Transverse colon (tissue), 4 donors: ENCODE results near the gene FLT4. TPM values are rescaled to one million over a fixed set of nuclear protein-coding genes. Genes with fewer than 3 reads are reported as not detected.

Experiments
- DNase-seq: peaks from one replicate; pipeline ENCODE4 v3.0.0-alpha.2; 2019
- H3K27ac ChIP-seq, 4 donors: fragments of 200-600 bp; sonication (generic); 2 replicates each; pipeline ENCODE4 v1.5.1; 2016 to 2018; ENCODE audit warnings: inconsistent platforms in 4 of 4
- H3K27me3 ChIP-seq: fragments of 200-600 bp; sonication (generic); 2 replicates; pipeline ENCODE4 v1.5.1; 2017; ENCODE audit warnings: inconsistent platforms
- H3K36me3 ChIP-seq, 4 donors: fragments of 200-600 bp; sonication (generic); 2 replicates each; pipeline ENCODE4 v1.5.1; 2017 to 2019; ENCODE audit warnings: inconsistent platforms in 4 of 4
- H3K4me1 ChIP-seq, 4 donors: fragments of 200-600 bp; sonication (generic); 2 replicates each; pipeline ENCODE4 v1.5.1; 2017 to 2020; ENCODE audit warnings: inconsistent platforms in 4 of 4
- H3K4me3 ChIP-seq, 4 donors: fragments of 200-600 bp; sonication (generic); 1 replicate in 1 of 4; 2 replicates in 3 of 4; pipeline versions ENCODE4 v1.5.1 to v1.6.1; 2017 to 2019; ENCODE audit warnings: inconsistent platforms in 4 of 4
- H3K9me3 ChIP-seq, 2 donors: fragments of 200-600 bp; sonication (generic); 2 replicates each; pipeline ENCODE4 v1.5.1; 2017 to 2019; ENCODE audit warnings: inconsistent platforms in 2 of 2
- EP300 ChIP-seq: sonication (generic); formaldehyde crosslinking; IDR thresholded peaks from one replicate; pipeline ENCODE4 v1.6.1; 2017; ENCODE audit warnings: antibody characterized with exemption, low read depth
- POLR2A ChIP-seq: fragments of 450-650 bp; IDR thresholded peaks from one replicate; pipeline ENCODE4 v1.6.1; 2016; ENCODE audit warnings: antibody characterized with exemption, mild to moderate bottlenecking, moderate library complexity
- POLR2AphosphoS5 ChIP-seq, 3 donors: sonication (generic); formaldehyde crosslinking; IDR thresholded peaks; one replicate each; pipeline ENCODE4 v1.6.1; 2016; ENCODE audit warnings: antibody characterized with exemption in 3 of 3
- WGBS, 2 donors: methylation state at CpG; one replicate each; pipeline ENCODE4 v1.1.5; 2018; ENCODE audit warnings: low coverage in 1 of 2; 5-methylcytosine and 5-hydroxymethylcytosine counted together
- in situ Hi-C, 4 donors: fragments of 200-750 bp; cut with MboI; loops; one replicate each; pipeline versions ENCODE4 v1.15.0 to v1.15.1; 2017; ENCODE audit warnings: low sequenced_read_pairs in 3 of 4, low pct_ligation_motif_present in 1 of 4, low pct_unique_long_range_greater_than_20kb in 1 of 4
- intact Hi-C: fragments of 100-400 bp; cut with DNase I; formaldehyde crosslinking; loops from one replicate; pipeline ENCODE4 v1.15.1; 2023; ENCODE audit warnings: low total_unique reads
- total RNA-seq, 4 donors: library from RNA; depleted of rRNA; stranded (reverse); fragments of >200 nt; gene quantifications; one replicate each; pipeline ENCODE4 v1.1.0, GENCODE V29; 2016
- TF ChIP-seq, protein P1 (sequence below), 5 experiments: fragments of 200-600 bp in 3 of 5; fragments of 450-650 bp in 2 of 5; sonication (generic) in 3 of 5; IDR thresholded peaks; 1 replicate in 2 of 5; 2 replicates in 3 of 5; pipeline ENCODE4 v1.5.1; 2016 to 2017; ENCODE audit warnings: antibody characterized with exemption in 5 of 5, inconsistent platforms in 3 of 5, mild to moderate bottlenecking in 2 of 5, moderate library complexity in 1 of 5

FLT4 gene
- total RNA-seq, 4 donors from 2014 or later = 1.8 to 16.1 (median 4.0) TPM

- no peaks in the 10 kb centered on the region for H3K4me1 ChIP-seq
- intact Hi-C loops = no loop called here
- WGBS, 2 donors = 84% methylated on average over 14 of the region's 16 CpGs; no CpG with 5 or more reads in 1 of the 2 donors
- in situ Hi-C loops = no loop called here
- no peak overlapping the region for H3K27ac ChIP-seq
- no peaks in the 10 kb centered on the region for H3K27me3 ChIP-seq
- no peaks in the 10 kb centered on the region for H3K9me3 ChIP-seq
- H3K4me3 ChIP-seq = no peak overlapping the region
- no peaks in the 10 kb centered on the region for H3K36me3 ChIP-seq
- TF ChIP-seq POLR2A (no peak), EP300 (no peak), POLR2AphosphoS5 (IDR thresholded peaks at IDR 0.05) (no peak)
- TF ChIP-seq, protein P1, sequence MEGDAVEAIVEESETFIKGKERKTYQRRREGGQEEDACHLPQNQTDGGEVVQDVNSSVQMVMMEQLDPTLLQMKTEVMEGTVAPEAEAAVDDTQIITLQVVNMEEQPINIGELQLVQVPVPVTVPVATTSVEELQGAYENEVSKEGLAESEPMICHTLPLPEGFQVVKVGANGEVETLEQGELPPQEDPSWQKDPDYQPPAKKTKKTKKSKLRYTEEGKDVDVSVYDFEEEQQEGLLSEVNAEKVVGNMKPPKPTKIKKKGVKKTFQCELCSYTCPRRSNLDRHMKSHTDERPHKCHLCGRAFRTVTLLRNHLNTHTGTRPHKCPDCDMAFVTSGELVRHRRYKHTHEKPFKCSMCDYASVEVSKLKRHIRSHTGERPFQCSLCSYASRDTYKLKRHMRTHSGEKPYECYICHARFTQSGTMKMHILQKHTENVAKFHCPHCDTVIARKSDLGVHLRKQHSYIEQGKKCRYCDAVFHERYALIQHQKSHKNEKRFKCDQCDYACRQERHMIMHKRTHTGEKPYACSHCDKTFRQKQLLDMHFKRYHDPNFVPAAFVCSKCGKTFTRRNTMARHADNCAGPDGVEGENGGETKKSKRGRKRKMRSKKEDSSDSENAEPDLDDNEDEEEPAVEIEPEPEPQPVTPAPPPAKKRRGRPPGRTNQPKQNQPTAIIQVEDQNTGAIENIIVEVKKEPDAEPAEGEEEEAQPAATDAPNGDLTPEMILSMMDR (IDR thresholded peaks at IDR 0.05) = no peak
- DNase-seq = no peak
Observed at GRCh38 chr5:180598797-180599589, 50.4 kb downstream of the FLT4 start.

DNA sequence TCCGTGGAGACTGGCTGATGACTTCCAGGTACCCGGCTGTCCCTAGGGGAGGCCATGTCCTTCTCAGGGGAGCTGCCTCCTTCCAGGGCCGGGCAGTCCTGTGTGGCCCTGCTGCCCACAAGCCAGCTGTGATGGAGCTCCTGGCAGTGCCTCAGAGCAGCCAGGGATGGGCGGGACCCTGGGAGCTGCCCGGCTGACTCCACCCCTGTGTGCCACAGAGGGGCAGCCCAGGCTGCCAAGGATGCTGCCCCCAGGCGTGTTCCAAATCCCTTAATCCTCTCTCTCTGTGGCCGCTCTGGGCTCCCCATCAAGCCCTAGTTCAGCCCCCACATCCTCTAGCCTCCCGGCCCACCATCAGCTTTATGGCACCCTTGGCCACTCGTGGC lies 51.1 kb downstream of the FLT4 start:
- Histone ChIP-seq H3K27me3 (peaks cover 6% of the 10 kb centered on the region), H3K4me1 (no peaks in the 10 kb centered on the region), H3K27ac (no peak overlapping the region), H3K36me3 (no peaks in the 10 kb centered on the region), H3K9me3 (no peaks in the 10 kb centered on the region), H3K4me3 (no peak overlapping the region)
- no peak for TF ChIP-seq EP300
- TF ChIP-seq, protein P1 (IDR thresholded peaks at IDR 0.05) = no peak
- no peak for TF ChIP-seq POLR2AphosphoS5 (IDR thresholded peaks at IDR 0.05)
- no peak for TF ChIP-seq POLR2A
- in situ Hi-C loops (no loop called here), intact Hi-C loops (no loop called here)
- 60 to 74% methylated on average over 1 to 4 of the region's 9 CpGs for WGBS, 2 donors
- DNase-seq = no peak

GRCh38 chr5:180596668-180597231 lies 52.6 kb downstream of the FLT4 start:
- in situ Hi-C loops (no loop called here), intact Hi-C loops (no loop called here)
- peaks cover 22% of the 10 kb centered on the region for H3K27me3 ChIP-seq
- DNase-seq = no peak
- H3K4me3 ChIP-seq = no peak overlapping the region
- no peaks in the 10 kb centered on the region for H3K9me3 ChIP-seq
- H3K4me1 ChIP-seq = no peaks in the 10 kb centered on the region
- no peaks in the 10 kb centered on the region for H3K36me3 ChIP-seq
- no peak overlapping the region for H3K27ac ChIP-seq
- TF ChIP-seq EP300 (no peak), POLR2A (no peak), POLR2AphosphoS5 (IDR thresholded peaks at IDR 0.05) (no peak)
- TF ChIP-seq, protein P1 (IDR thresholded peaks at IDR 0.05) = no peak
- 49 to 79% methylated on average over 2 to 22 of the region's 24 CpGs for WGBS, 2 donors

GRCh38 chr5:180596115-180596667 lies 53.2 kb downstream of the FLT4 start:
- WGBS, 2 donors = 60 to 88% methylated on average over 1 to 12 of the region's 12 CpGs
- no peaks in the 10 kb centered on the region for H3K9me3 ChIP-seq
- H3K4me3 ChIP-seq = no peak overlapping the region
- TF ChIP-seq POLR2AphosphoS5 (IDR thresholded peaks at IDR 0.05) = no peak
- TF ChIP-seq, protein P1 (IDR thresholded peaks at IDR 0.05) = no peak
- no peak for TF ChIP-seq EP300
- no peak for TF ChIP-seq POLR2A
- H3K36me3 ChIP-seq = no peaks in the 10 kb centered on the region
- in situ Hi-C loops (no loop called here), intact Hi-C loops (no loop called here)
- H3K27me3 ChIP-seq = peaks cover 28% of the 10 kb centered on the region
- H3K27ac ChIP-seq = no peak overlapping the region
- no peak for DNase-seq
- peaks cover 0 to 5% (median 2%) of the 10 kb centered on the region in 4 donors for H3K4me1 ChIP-seq
